Ascending aorta (tissue), 2 donors: Measurements from ENCODE around the gene LRP5. TPM values are rescaled to one million over a fixed set of nuclear protein-coding genes. Genes with fewer than 3 reads are reported as not detected.
"Not testable (repeated sequence)": the region's sequence is repeated elsewhere in the genome, so short reads cannot be mapped to it uniquely, and the experiment has no call there.

Experiments
- DNase-seq, 2 donors: peaks; one replicate each; pipeline ENCODE4 v3.0.0-alpha.2; 2019; ENCODE audit warnings: low spot score in 2 of 2
- H3K27ac ChIP-seq, 2 donors: fragments of 200-600 bp; sonication (generic); one replicate each; pipeline ENCODE4 v1.5.1; 2016 to 2017; ENCODE audit warnings: mild to moderate bottlenecking in 1 of 2
- H3K27me3 ChIP-seq: fragments of 200-600 bp; sonication (generic); one replicate; pipeline ENCODE4 v1.5.1; 2017
- H3K36me3 ChIP-seq, 2 donors: fragments of 200-600 bp; sonication (generic); one replicate each; pipeline ENCODE4 v1.5.1; 2016
- H3K4me1 ChIP-seq, 2 donors: fragments of 200-600 bp; sonication (generic); one replicate each; pipeline ENCODE4 v1.5.1; 2016 to 2017; ENCODE audit warnings: mild to moderate bottlenecking in 1 of 2
- H3K4me3 ChIP-seq, 2 donors: fragments of 200-600 bp; sonication (generic); one replicate each; pipeline ENCODE4 v1.5.1; 2016 to 2017; ENCODE audit warnings: mild to moderate bottlenecking in 1 of 2
- H3K9me3 ChIP-seq, 2 donors: fragments of 200-600 bp; sonication (generic); one replicate each; pipeline ENCODE4 v1.5.1; 2016
- intact Hi-C: fragments of 100-400 bp; cut with DNase I; formaldehyde crosslinking; loops from one replicate; pipeline ENCODE4 v1.15.1; 2023
- total RNA-seq: library from RNA; depleted of rRNA; stranded (reverse); fragments of >200 nt; gene quantifications from one replicate; pipeline ENCODE4 v1.1.0, GENCODE V29; 2016
- TF ChIP-seq, protein P1 (sequence below), 3 experiments: fragments of 200-600 bp in 2 of 3; fragments of 450-650 bp in 1 of 3; sonication (generic) in 2 of 3; IDR thresholded peaks; one replicate each; pipeline ENCODE4 v1.5.1; 2016 to 2019; ENCODE audit warnings: antibody characterized with exemption in 3 of 3, mild to moderate bottlenecking in 1 of 3, moderate library complexity in 1 of 3

The LRP5 gene
- total RNA-seq, 1 donor from 2014 or later, result 130 TPM

DNA sequence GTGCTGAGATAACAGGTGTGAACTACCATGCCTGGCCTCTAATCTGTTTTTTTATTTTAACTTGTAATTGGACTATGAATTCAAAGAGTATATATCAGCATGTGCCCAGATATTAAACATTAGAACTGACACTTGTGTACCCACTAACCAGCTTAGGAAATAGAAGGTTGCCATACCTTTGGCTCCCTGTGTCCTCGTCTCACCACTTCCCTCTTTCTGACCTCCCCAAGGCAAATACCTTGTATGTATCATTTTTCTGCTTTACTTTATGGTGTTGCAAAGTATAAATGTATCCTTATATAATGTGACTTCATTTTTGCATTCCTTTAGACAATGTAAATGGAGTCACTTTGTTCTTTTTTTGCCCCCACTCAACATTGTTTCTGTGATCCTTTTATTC lies 157.3 kb downstream of the LRP5 start:
- Histone ChIP-seq H3K36me3 (no peaks in the 10 kb centered on the region), H3K4me1 (peaks cover 11 to 60% of the 10 kb centered on the region in 2 donors), H3K27ac (no peak overlapping the region), H3K4me3 (no peak overlapping the region), H3K27me3 (no peaks in the 10 kb centered on the region), H3K9me3 (no peaks in the 10 kb centered on the region)
- TF ChIP-seq, protein P1, sequence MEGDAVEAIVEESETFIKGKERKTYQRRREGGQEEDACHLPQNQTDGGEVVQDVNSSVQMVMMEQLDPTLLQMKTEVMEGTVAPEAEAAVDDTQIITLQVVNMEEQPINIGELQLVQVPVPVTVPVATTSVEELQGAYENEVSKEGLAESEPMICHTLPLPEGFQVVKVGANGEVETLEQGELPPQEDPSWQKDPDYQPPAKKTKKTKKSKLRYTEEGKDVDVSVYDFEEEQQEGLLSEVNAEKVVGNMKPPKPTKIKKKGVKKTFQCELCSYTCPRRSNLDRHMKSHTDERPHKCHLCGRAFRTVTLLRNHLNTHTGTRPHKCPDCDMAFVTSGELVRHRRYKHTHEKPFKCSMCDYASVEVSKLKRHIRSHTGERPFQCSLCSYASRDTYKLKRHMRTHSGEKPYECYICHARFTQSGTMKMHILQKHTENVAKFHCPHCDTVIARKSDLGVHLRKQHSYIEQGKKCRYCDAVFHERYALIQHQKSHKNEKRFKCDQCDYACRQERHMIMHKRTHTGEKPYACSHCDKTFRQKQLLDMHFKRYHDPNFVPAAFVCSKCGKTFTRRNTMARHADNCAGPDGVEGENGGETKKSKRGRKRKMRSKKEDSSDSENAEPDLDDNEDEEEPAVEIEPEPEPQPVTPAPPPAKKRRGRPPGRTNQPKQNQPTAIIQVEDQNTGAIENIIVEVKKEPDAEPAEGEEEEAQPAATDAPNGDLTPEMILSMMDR (IDR thresholded peaks at IDR 0.05), result no peak
- DNase-seq, result no peak
- intact Hi-C loops, result loop anchor here (10.0 kb wide), 1 partner anchor 435 kb away; the partner anchor contains the start of genes NDUFS8 and TCIRG1

DNA sequence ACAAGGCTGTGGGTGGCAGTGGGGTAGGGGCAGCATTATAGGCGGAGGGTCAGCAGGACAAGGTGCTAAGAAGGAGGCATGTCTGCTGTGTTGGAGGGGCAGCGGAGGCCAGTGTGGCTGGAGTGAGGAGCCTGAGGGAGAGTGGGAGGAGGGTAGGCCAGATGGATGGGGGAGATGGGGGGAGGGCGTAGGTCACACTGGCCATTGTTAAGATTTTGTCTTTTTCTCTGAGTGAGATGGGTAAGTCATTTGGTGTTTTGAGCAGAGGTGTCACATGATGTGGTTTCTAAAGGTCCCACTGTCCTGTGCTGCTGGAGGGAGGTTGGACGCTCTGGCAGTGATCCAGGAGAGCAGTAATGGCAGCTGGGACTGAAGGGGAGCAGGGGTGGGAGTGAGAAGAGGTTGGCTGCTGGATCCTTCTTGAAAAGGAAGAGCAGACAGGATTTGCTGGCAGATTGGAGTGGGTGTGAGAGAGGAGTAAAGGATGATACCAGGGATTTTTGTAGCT lies 158.0 kb downstream of the LRP5 start:
- H3K36me3 ChIP-seq, result no peaks in the 10 kb centered on the region
- TF ChIP-seq, protein P1 (IDR thresholded peaks at IDR 0.05), result no peak
- intact Hi-C loops, result no loop called here

DNA sequence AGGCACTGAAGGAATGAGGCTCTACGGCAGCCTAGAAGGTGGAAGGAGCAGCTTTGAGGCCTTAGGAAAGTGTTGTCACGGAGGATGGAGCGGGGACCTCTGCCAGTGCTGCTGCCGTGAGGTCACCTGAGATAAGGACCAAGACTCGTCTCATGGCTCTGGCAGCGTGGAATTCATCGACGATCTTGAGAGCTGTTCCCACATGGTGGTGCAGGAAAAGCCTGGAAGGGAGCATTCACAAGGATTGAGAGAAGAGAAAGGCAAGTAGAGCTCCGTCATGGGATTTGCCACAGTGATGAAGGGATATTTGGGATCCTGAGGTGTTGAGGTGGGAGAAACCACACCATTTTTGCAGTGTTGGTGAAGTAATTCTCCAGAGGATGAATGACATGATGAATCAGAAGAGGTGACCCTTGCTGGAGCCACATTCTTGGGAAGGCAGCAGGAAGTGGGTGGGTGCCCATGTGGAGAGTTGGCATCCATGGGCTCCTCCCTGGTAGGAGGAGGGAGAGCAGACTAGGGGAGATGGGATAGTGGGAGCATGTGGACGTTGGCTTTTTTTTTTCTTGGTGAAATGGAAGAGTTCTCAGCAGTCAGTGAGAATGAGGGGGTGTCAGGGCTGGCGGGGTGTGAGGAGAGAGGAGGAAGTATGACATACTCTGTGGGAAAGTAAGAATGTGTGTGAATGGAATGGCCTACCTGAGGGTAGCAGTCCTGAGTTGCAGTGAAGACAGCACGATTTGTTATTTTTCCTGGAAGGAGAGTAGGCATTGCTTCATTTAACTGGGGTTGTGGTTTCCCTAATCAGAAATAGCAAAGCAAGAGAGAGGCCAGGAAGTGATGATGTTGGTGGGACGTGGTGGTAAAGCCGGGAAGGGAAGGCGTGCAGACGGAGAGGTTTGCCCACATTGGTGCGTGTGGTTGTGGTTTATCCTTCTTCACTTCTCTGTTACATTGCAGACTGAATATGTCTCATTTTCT lies 159.3 kb downstream of the LRP5 start:
- Histone ChIP-seq H3K27ac (no peak overlapping the region), H3K36me3 (no peaks in the 10 kb centered on the region), H3K4me3 (no peak overlapping the region), H3K27me3 (no peaks in the 10 kb centered on the region), H3K4me1 (peaks cover 11 to 52% of the 10 kb centered on the region in 2 donors), H3K9me3 (no peaks in the 10 kb centered on the region)
- intact Hi-C loops, result no loop called here
- TF ChIP-seq, protein P1 (IDR thresholded peaks at IDR 0.05), result no peak
- DNase-seq, result no peak

More for the DNA sequence above, 158.0 kb downstream of the LRP5 start:
- no peaks in the 10 kb centered on the region for H3K9me3 ChIP-seq
- H3K4me3 ChIP-seq, result no peak overlapping the region
- H3K27ac ChIP-seq, result no peak overlapping the region
- no peak for DNase-seq
- peaks cover 11 to 56% of the 10 kb centered on the region in 2 donors for H3K4me1 ChIP-seq
- no peaks in the 10 kb centered on the region for H3K27me3 ChIP-seq

DNA sequence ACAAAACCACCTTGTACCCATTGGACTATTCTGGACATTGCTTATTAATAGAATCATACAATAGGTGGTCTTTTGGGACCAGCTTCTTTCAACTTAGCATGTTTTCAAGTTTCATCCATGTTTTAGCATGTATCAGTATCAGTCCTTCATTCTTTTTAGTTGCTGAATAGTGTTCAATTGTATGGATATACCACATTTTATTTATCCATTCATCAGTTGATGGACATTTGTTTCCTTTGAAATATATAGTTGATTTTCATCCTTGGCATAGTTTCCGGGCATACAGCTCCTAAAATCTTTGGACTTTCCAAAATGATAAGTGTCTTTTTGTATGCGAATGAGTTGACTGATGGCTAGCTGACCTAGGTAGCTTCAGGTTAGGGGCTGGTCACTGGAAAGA lies 160.4 kb downstream of the LRP5 start:
- TF ChIP-seq, protein P1 (IDR thresholded peaks at IDR 0.05), result no peak
- Histone ChIP-seq H3K27me3 (no peaks in the 10 kb centered on the region), H3K9me3 (no peaks in the 10 kb centered on the region), H3K4me3 (no peak overlapping the region), H3K27ac (no peak overlapping the region), H3K4me1 (peaks cover 11 to 52% of the 10 kb centered on the region in 2 donors), H3K36me3 (no peaks in the 10 kb centered on the region)
- DNase-seq, result no peak
- intact Hi-C loops, result no loop called here

DNA sequence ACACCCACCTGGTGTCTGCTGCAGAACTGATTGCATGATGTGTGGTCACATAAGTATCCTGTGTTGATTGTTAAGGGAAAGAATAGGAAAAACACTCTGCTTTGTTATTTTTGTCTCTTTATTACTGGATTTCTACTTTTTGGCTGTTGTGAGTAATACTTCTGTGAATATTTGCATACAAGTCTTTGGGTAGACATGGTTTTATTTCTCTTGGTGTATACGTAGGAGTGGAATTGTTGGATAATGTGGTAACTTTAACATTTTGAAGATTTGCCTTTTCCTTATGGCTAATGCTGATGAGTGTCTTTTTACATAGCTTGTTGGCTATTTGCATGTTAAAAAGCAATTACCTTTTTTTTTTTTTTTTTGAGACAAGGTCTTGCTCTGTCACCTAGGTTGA lies 161.3 kb downstream of the LRP5 start:
- Histone ChIP-seq H3K27ac (no peak overlapping the region), H3K27me3 (no peaks in the 10 kb centered on the region), H3K4me3 (no peak overlapping the region), H3K9me3 (no peaks in the 10 kb centered on the region), H3K4me1 (peaks cover 11 to 43% of the 10 kb centered on the region in 2 donors), H3K36me3 (no peaks in the 10 kb centered on the region)
- no peak for DNase-seq
- TF ChIP-seq, protein P1 (IDR thresholded peaks at IDR 0.05), result no peak
- intact Hi-C loops, result no loop called here

DNA sequence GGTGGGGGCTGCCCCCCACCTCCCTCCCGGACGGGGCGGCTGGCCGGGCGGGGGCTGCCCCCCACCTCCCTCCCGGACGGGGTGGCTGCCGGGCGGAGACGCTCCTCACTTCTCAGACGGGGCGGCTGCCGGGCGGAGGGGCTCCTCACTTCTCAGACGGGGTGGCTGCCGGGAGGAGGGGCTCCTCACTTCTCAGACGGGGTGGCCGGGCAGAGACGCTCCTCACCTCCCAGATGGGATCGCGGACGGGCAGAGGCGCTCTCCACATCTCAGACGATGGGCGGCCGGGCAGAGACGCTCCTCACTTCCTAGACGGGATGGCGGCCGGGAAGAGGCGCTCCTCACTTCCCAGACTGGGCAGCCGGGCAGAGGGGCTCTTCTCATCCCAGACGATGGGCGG lies 163.2 kb downstream of the LRP5 start:
- H3K9me3 ChIP-seq, H3K27me3 ChIP-seq, intact Hi-C loops, DNase-seq, H3K36me3 ChIP-seq, H3K27ac ChIP-seq, H3K4me3 ChIP-seq: not testable (repeated sequence)
- H3K4me1 ChIP-seq, result peaks cover 6 to 39% of the 10 kb centered on the region in 2 donors
